Amniotic epithelial cell (primary cell): ENCODE data around the gene LATS1.
"Not testable (repeated sequence)": the region's sequence is repeated elsewhere in the genome, so short reads cannot be mapped to it uniquely, and the experiment has no call there.

ENCODE experiments used
- DNase-seq: peaks from one replicate; pipeline ENCODE4 v3.0.0-alpha.2; 2010; ENCODE audit warnings: low read depth

Gene LATS1

DNA sequence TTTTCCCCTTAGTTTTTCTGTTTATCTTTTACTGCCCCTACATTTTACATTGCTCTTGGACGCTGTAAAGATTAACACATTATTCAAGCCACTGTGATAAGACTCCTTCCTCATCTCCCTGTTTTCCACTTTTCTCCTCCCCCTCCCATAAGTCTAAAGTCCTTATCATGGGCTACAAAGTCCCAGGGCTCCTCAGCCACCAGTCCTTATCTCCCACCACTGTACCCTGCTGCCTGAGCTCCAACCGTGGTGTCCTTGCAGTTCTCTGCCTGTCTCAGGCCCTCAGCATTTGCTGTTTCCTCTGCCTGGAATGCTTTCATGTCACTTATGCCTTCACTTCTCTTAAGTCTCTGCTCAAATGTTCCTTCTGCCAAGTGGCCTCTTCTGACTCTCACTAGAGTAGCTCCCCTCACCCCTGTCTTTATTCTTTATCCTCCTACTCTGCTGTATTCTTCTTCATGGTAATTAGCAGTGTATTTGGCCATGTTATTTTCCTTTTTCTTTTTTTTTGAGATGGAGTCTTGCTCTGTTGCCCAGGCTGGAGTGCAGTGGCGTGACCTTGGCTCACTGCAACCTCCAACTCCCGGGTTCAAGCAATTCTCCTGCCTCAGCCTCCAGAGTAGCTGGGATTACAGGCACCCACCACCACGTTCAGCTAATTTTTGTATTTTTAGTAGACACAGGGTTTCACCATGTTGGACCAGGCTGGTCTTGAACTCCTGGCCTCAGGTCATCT is 10.8 kb upstream of the LATS1 start:
- no peak for DNase-seq

DNA sequence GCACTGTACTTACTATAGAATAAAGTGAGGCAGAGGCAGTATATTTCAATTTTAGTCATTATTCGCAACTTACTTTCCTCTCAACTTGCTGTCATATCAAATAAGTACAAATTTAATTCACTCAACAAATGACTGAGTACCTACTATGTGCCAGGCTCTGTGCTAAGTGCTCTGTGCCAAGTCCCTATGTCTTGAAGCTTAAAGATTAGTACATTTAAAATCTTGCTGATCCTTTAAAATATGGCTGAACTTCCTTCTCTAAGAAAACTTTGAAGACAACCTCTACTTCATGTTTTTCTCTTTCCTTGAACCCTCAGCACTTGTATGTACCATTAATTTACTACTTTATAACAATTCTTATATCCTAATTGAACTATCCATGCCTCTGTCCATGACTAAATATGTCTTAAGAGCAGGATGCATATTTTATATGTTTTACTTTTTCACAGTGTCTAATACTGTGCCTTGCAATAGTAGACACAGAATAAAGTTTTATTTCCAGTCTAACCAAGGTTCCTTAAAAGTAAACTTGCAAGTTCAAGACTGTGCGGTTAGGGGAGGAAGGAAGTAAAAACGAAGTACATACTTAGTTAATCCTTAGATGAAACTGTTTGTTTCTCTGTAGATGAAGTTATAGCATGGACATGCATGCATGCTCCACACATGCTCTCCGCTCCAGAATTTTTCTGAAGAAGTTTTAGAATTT is 10.0 kb upstream of the LATS1 start:
- no peak for DNase-seq

DNA sequence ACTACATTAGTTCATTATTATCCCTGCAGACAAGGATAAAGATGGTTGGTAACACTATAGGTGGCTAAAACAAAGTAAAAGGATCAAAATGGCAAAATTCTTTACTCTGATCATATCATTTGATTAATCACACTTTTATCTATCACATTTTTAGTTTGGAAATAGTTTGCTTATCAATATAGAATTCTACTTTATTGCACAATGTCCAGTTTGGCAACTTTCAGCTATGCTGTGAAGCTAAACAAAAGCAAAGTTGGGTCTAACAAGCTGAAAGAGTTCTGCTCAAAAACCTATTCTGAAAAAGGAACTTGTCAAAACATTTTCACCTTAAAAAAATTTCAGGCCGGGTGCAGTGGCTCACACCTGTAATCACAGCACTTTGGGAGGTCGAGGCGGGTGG is 7.9 kb upstream of the LATS1 start:
- DNase-seq, result no peak

DNA sequence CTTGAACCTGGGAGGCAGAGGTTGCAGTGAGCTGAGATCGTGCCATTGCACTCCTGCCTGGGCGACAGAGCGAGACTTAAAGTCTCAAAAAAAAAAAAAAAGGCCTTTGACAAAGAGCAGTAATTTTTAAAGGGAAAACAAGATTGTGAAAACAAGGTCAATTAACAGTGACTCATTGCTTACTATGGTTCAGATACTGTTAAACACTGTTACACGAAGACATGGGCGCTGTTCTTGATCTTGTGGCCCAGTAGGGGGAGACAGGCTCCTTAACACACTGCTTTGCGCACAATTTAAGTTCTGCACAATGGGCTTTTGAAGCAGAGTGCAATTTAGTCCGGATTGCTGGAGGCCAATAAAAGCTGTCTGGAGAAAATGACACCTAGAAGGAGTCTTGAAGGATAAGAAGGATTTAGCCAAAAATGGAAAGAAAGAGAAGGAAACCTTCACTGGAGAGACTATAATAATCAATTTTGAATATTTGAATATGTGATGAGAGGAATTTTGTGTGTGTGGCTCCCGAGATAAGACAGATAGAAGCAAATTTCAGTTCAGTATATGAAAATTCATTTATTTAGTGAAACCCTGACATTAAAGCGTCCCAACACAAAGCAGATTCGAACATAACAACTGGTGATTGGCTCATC is 6.0 kb upstream of the LATS1 start:
- DNase-seq, result peak; percentile 85

DNA sequence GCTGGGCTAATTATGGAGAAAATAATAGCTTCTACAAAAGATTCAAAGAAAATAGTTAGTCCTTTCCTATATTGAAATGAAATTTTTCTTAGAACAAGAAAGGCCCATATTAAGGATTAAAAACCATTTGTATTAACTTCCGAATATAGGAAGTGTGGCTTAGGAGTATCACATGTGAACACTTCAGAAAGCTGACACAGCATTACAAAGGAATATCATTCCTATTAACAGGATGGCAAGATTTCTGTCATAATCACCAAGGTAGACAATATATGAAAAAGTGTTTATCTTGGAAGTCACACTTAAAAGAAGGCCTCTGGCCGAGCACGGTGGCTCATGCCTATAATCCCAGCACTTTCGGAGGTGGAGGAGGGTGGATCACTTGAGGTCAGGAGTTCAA is 5.4 kb upstream of the LATS1 start:
- DNase-seq, result no peak

DNA sequence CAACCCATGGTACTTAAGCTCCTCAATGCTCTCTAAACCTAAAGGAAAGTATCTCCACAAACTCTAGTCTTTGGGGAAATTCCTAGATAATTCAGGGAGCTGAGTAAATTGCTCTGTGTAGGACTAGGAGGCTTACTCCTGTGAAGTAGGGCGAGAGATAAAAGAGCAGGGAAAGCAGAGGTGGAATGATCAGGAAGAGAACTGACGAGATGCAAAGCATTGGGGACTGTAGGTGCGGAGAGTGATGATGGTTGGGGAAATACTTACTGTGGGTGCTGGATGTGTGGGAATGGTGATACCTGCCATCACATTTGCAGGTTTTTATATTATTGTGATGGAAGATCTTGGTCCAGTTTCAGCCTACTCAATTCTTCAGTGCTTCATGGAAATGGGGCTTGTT is 1.6 kb upstream of the LATS1 start:
- DNase-seq, result no peak

DNA sequence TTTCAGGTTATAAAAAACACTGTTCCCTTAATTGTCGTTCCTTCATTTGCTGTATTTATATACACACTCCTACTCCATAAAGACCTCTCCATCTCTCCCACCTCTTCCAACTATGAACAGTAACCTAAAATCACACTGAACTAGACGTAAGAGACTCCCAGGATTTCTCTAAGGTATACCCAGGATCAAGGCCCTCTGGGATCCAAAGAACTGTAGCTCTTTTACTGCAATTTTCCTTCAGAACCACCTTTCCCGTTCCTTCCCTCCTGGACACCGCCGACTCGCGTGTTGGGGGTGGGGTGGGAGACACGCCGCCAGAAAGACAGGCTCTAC is 680 bp downstream of the LATS1 start:
- DNase-seq, result no peak

DNA sequence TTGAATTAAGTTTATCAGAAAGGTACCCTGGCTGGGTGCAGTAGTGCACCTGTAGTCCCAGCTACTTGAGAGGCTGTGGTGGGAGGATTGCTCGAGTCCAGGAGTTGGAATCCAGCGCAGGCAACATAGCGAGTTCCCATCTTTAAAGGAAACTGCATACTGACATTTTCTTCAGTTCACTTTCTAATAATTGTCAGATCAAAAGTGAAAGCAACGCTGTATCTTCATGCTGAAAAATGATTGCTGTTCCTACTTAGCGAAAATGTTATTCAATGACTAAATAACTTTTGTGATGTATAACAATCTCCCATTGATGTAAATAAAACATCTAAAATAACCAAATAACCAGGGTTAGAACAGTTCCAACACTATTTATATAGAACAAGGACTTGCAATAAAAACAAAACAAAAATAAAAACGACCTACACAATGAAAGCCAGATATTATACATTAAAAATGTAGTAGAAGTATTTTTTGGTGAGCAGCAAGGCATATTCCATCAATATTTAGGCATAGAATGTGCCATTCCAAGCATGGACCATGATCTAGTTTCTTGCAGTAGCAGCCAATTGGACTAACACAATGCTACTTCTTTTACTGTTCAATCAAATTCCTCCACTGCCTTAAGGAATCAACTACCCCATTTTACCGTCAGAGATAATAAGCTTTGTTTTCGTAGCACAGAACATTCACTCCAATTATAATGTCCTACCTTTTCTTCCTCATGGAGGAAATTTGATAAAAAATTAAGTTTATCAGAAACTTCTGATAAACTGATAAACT is 1.5 kb downstream of the LATS1 start:
- no peak for DNase-seq

DNA sequence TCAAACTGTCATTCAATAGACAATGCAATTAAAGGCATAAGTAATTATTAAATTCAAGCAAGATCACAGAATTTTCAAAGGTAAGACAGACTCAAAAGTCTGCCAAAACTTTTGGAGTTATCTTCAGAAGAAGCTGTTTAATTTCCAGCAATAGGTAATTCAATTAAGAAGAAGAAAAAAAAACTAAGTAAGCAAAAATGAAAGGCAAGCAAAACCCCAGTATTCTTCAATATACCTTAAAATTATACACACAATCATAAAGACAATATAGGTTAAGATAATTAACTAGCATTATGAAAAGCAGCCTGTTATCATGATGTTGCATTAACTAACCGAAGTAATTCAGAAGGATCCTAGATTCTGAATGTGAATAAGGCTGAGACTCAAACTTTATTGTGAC is 3.5 kb downstream of the LATS1 start:
- no peak for DNase-seq

DNA sequence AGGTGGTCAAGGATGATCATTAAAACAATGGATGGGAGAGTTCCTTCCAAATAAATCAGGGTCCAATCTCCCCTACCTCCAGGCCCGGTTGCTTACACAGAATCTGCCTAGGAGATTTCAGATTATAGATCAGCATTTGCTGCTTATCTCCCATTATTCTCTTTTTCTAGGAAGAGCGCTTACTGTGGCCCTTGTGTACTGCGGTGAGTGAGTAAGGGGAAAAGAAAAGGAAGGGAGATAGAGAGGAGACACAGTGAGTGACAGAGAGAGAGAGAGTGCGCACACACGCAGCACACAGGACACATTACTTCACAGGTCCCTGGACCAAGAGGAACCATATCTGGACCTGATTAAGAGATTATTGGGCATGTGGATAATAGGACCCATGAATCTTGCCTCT is 6.2 kb downstream of the LATS1 start:
- DNase-seq, result no peak

DNA sequence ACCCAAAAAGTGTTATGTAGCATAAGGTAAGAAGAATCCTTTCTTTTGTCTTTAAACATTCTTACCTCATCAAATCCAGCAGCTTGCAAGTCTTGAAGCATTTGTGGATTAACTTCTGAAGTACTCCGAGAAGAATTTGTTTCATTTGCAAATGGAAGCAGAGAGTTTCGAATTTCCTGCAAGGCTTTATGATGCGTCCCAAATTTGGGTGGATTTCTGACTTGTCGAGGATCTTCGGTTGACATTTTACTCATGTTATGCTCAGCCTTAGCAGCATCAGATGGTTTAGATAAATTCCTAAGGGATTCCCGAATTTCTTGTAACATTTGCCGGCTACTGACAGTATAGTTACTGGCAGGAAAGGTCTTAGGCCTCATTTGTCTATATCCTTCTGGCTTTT is 16.2 kb downstream of the LATS1 start:
- no peak for DNase-seq

DNA sequence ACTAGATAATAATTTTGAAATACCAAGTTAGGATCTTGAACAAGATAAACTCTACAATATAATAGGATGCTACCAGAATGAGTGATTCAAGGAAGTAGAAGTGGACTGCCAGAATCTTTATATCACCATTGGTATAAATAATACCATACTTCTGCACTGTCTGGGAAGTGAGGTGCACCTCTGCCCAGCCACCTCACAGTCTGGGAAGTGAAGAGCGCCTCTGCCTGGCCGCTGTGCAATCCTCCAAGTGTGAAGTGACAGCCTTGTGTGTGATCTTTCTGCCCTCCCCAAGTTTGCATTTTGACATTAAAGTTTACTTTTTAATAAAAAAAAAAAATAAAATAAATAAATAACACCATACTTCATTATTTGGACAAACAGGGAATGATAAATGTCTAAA is 18.8 kb downstream of the LATS1 start:
- DNase-seq, result no peak

DNA sequence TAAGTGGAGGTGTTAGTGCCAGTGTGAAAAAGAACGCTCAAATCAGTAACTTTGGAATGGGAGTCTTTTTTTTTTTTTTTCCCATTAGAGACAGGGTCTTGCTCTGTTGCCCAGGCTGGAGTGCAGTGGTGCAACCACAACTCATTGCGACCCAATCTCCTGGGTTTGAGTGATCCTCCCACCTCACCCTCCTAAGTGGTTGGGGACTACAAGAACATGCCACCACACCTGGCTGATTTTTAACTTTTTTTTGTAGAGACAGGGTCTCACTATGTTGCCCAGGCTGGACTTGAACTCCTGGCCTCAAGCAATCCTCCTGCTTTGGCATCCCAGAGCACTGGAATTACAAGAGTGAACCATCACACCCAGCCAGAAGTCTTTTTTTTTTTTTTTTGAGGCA is 19.7 kb downstream of the LATS1 start:
- no peak for DNase-seq

DNA sequence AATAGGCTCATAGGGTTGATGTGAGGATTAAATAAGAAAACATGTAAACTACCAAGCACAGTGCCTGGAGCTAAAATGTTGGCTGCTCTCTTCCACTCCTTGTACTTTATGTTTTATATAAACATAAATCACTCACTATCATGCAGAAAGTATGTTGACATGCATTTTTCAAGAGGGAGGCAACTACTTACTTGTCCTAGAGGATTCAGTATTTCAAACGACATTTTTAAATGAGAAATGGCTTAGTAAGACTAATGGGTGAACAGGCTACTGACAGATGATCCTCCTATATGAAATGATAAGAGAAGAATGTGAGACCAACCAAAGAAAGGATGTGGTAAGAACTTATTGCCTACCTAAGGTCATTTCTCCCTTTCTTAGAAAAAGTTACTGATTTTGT is 21.0 kb downstream of the LATS1 start:
- DNase-seq, result peak; percentile 77

DNA sequence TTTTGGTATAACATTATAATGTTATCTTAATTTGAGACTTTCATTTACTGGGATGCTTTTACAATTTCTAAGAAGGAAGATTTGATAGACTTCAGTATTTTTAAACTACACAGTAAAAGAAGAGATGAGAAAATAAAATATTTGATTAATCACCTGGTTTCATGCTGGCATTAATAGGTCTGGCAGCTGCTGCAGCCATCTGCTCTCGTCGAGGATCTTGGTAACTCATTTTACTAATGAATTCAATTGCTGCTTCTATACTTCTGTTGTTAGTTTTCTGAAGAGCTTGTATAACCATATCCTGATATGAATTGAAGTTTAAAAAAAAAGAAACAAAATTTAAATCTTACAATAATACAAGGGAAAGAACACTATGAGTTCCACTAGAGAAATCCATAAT is 23.0 kb downstream of the LATS1 start:
- DNase-seq, result no peak

DNA sequence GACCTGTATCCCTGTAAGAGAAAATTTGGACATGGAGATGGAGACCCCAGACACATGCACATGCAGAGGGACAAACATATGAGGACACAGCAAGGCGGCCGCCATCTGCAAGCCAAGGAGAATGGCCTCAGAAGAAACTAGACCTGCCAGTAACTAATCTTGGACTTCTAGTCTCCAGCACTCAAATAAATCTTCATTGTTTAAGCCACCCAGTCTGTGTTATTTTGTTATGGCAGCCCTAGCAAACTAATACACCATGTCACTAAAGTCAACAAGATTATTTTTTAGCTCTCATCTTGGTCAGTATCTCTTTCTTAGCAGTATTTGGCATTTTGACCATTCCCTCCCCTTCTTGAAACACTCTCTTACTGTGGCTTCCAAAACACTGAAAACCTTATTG is 26.7 kb downstream of the LATS1 start:
- no peak for DNase-seq

DNA sequence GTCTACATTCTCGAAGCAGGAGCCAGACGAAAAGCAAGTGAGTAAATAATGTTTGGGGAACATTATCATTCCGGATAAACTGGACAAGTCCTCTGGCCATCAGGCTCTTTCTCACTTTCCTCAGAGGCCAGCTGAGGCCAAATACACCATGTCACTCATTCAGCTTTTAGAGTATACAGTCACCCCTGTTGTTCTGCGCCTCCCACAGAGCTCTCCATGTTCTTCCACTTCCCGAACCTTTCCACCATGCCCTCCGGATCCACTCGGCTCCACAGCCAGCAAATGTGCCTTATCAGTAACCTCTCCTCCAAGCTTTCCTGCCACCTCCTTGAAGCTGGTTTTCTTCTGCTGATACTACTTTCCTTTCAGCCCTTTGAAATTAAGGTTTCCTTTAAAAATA is 31.7 kb downstream of the LATS1 start:
- no peak for DNase-seq

DNA sequence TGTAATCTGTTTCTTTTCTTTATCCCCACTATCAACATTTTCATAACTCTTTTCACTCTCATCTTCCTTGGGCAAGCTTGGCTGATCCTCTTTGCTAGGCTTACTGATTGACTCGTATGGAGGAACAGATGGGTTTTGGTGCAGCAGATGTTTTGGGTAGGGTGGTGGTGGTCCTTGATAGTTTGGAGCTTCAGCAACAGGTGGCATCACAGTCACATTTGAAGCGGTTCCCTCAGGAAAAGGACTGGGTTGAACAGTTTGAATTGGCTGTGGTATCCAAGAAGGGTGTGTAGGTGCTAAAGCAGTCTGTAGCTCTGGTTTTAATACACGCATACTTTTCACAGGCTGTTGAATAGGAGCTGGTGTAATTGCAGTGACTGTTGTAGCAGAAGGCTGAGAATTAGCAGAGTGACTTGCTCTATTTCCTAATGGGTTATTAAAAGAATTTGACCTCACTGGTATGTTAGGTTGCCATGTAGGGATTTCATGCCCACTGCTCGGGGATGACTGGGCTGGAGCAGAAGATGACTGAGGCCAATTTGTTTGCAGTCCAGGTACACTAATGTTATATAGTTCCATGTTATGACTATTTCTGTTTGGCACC is 34.5 kb downstream of the LATS1 start:
- peak; percentile 37 for DNase-seq

DNA sequence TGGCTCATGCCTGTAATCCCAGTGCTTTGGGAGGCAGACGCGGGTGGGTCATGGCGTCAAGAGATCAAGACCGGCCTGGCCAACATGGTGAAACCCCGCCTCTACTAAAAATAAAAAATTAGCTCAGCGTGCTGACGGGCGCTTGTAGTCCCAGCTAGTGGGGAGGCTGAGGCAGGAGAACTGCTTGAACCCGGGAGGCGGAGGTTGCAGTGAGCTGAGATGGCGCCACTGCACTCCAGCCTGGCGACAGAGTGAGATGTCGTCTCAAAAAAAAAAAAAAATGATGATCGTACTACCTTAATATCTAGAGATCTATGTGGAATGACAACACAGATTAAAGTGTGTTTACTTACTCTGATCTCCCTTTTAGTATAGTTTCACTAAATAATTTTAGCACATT is 36.1 kb downstream of the LATS1 start:
- not testable (repeated sequence) for DNase-seq

DNA sequence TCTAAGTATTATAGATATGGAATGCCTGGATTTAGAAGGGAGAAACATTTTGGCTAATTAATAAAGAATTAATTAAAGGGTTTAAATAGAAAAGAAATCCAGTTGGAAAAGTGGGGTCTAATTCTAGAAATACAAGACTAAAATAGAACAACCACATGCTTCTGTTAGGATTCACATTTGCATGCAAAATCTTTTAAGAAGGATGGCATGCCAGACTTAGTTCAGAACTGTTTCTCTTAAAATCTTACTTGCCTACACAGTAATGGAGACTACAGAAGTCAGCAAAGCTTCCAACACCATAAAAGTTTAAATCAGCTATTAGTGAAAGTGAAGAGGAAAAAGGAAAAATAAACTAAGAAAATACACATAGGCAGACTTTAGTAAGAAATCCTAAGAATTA is 36.7 kb downstream of the LATS1 start:
- no peak for DNase-seq

DNA sequence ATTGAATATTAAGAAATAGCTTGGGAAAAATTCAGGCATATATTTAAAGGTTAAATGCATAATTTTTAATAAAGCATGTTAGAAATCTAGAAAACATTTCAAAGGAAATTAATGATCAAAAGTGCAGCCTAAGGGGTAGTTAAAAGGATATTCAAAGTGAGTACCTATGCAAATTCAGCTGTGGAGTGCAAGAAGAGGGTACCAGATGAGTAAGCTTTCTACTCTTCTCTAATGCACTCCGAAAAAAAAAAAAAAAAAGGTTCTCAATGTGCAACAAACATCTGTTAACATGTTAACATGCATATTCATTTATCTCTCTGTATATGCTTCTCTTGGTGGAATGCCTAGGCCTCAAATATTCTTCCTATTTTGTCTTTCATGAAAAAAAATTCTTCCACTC is 37.4 kb downstream of the LATS1 start:
- no peak for DNase-seq

DNA sequence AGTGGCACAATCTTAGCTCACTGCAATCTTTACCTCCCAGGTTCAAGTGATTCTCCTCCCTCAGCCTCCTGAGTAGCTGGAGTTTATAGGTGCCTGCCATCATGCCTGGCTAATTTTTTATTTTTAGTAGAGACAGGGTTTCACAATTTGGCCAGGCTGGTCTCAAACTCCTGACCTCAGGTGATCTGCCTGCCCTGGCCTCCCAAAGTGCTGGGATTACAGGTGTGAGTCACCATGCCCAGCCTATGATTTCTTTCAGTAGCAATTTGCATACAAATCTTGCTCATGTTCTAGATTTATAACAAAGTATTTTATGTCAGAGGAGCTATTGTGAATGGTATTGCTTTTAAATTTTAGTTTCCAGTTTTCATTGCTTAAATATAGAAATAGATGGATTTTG is 45.6 kb downstream of the LATS1 start:
- DNase-seq, result not testable (repeated sequence)
